ENCODE results near the gene PRR27. TPM values are rescaled to one million over a fixed set of nuclear protein-coding genes. Genes with fewer than 3 reads are reported as not detected.
A peak's percentile ranks its signal among the peaks of the same experiment; 100 is the strongest.

Gene PRR27
- total RNA-seq, 1 donor from 2014 or later = not detected

- H3K9me3 ChIP-seq (ENCODE audit: low read depth) = no peaks in the 10 kb centered on the region
- no peak overlapping the region for H3K27ac ChIP-seq
- H4K20me1 ChIP-seq (ENCODE audit: low read depth) = no peaks in the 10 kb centered on the region
- no peaks in the 10 kb centered on the region for H3K4me1 Mint-ChIP-seq
- no peaks in the 10 kb centered on the region for H3F3A ChIP-seq (ENCODE audit: low read depth)
- H3K27ac Mint-ChIP-seq = no peak overlapping the region
- H2AFZ ChIP-seq (replicated peaks) = peak overlapping the region; percentile 79
- no peak overlapping the region for H3K4me3 Mint-ChIP-seq
- no peak for DNase-seq (ENCODE audit: low spot score)
- H3K4me1 ChIP-seq = no peaks in the 10 kb centered on the region
- H3K27me3 ChIP-seq = no peaks in the 10 kb centered on the region
- H3K4me2 ChIP-seq = no peak overlapping the region
- no peak for TF ChIP-seq EZH2 (IDR thresholded peaks at IDR 0.05)
- TF ChIP-seq CTCF (IDR thresholded peaks at IDR 0.05) = no peak
- no peak for TF ChIP-seq EZH2phosphoT487 (IDR thresholded peaks at IDR 0.05)
- H3K9me3 Mint-ChIP-seq = no peaks in the 10 kb centered on the region
- no peaks in the 10 kb centered on the region for H3K79me2 ChIP-seq (ENCODE audit: low read depth)
- no peaks in the 10 kb centered on the region for H3K36me3 Mint-ChIP-seq
- H3K36me3 ChIP-seq = no peaks in the 10 kb centered on the region
- H3K9ac ChIP-seq = no peak overlapping the region
- H3K4me3 ChIP-seq = no peak overlapping the region
- no peaks in the 10 kb centered on the region for H3K27me3 Mint-ChIP-seq (ENCODE audit: insufficient read depth, low read depth)
These were observed 24.1 kb downstream of the PRR27 start for GRCh38 chr4:70178075-70178660.

DNA sequence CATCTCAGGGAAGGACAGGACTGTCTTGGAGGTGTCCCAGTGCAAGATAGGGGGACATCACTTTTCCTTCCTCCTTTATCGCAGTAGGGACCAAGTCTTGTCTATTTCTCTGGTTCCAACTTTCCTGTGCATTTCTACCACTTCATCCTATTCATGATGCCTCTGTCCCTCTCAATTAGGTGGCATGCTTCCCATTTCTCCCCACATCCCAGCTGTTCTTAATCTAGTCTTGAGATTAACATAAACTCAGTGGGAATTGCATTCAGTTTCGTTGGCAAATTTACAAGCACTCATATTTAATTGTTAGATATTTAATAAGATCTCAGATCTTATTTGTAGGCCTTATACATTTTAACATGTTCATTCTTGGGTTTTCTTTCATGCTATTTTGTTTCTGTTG is 25.8 kb downstream of the PRR27 start:
- Histone ChIP-seq H3K9me3 (ENCODE audit: low read depth) (no peaks in the 10 kb centered on the region), H3K4me2 (no peak overlapping the region), H3F3A (ENCODE audit: low read depth) (no peaks in the 10 kb centered on the region), H3K4me1 (no peaks in the 10 kb centered on the region), H2AFZ (replicated peaks) (no peak overlapping the region), H3K4me3 (no peak overlapping the region), H3K79me2 (ENCODE audit: low read depth) (no peaks in the 10 kb centered on the region), H3K36me3 (no peaks in the 10 kb centered on the region), H3K27ac (no peak overlapping the region), H3K27me3 (no peaks in the 10 kb centered on the region), H3K9ac (no peak overlapping the region), H4K20me1 (ENCODE audit: low read depth) (no peaks in the 10 kb centered on the region)
- Mint-ChIP-seq H3K4me1 (no peaks in the 10 kb centered on the region), H3K4me3 (no peak overlapping the region), H3K36me3 (no peaks in the 10 kb centered on the region), H3K27me3 (ENCODE audit: insufficient read depth, low read depth) (no peaks in the 10 kb centered on the region), H3K9me3 (no peaks in the 10 kb centered on the region), H3K27ac (no peak overlapping the region)
- no peak for DNase-seq (ENCODE audit: low spot score)
- no peak for TF ChIP-seq CTCF (IDR thresholded peaks at IDR 0.05)
- TF ChIP-seq EZH2phosphoT487 (IDR thresholded peaks at IDR 0.05) = no peak
- no peak for TF ChIP-seq EZH2 (IDR thresholded peaks at IDR 0.05)

- H3K27me3 Mint-ChIP-seq (ENCODE audit: insufficient read depth, low read depth) = no peaks in the 10 kb centered on the region
- H3K4me1 Mint-ChIP-seq = no peaks in the 10 kb centered on the region
- no peak overlapping the region for H3K4me3 ChIP-seq
- H3K79me2 ChIP-seq (ENCODE audit: low read depth) = no peaks in the 10 kb centered on the region
- H3K27ac Mint-ChIP-seq = no peak overlapping the region
- no peaks in the 10 kb centered on the region for H3K4me1 ChIP-seq
- DNase-seq (ENCODE audit: low spot score) = no peak
- H3K9ac ChIP-seq = no peak overlapping the region
- H3K4me2 ChIP-seq = no peak overlapping the region
- no peaks in the 10 kb centered on the region for H3K9me3 ChIP-seq (ENCODE audit: low read depth)
- no peaks in the 10 kb centered on the region for H3F3A ChIP-seq (ENCODE audit: low read depth)
- H3K36me3 Mint-ChIP-seq = no peaks in the 10 kb centered on the region
- H3K36me3 ChIP-seq = no peaks in the 10 kb centered on the region
- no peaks in the 10 kb centered on the region for H3K27me3 ChIP-seq
- H3K27ac ChIP-seq = no peak overlapping the region
- no peak overlapping the region for H3K4me3 Mint-ChIP-seq
- TF ChIP-seq CTCF (IDR thresholded peaks at IDR 0.05) (no peak), EZH2phosphoT487 (IDR thresholded peaks at IDR 0.05) (no peak), EZH2 (IDR thresholded peaks at IDR 0.05) (no peak)
- peak overlapping the region; percentile 81 for H2AFZ ChIP-seq (replicated peaks)
- H3K9me3 Mint-ChIP-seq = no peaks in the 10 kb centered on the region
- H4K20me1 ChIP-seq (ENCODE audit: low read depth) = no peaks in the 10 kb centered on the region
These were observed 27.8 kb downstream of the PRR27 start for GRCh38 chr4:70181864-70182263.
